GM19395 (cell line): ENCODE results near the gene ANKRD13C.
A peak's percentile ranks its signal among the peaks of the same experiment; 100 is the strongest.
"Not testable (repeated sequence)": the region's sequence is repeated elsewhere in the genome, so short reads cannot be mapped to it uniquely, and the experiment has no call there.

Experiments used
- ATAC-seq: cut with Tn5 transposase; IDR thresholded peaks from one replicate; pipeline ENCODE4 v1.9.1; 2021; ENCODE audit warnings: mild to moderate bottlenecking, moderate library complexity; ENCODE audit not compliant: unreplicated experiment

Gene ANKRD13C

GRCh38 chr1:70360321-70360720 is 5.8 kb upstream of the ANKRD13C start:
- no peak for ATAC-seq

DNA sequence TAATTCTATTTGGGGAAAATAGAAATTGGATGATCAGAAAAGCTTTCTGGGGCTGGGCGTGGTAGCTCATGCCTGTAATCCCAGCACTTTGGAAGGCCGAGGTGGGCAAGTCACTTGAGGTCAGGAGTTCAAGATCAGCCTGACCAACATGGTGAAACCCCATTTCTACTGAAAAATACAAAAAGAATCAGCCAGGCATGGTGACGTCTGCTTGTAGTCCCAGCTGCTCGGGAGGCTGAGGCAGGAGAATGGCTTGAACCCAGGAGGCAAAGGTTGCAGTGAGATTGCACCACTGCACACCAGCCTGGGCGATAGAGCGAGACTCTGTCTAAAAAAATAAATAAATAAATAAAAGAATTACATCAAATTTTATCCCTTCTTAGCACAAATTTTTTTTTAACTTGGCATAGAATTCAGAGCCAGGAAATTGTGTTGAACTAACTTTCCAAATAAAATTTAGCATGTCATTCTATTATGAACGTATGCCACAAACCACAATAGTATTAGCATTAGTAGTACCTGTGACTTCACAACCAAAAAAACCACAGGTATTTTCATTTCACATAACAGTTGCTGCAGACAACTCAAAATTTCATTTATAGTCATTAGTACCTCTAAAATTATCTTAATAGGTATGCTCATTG is 4.5 kb upstream of the ANKRD13C start:
- peak; percentile 47 for ATAC-seq

DNA sequence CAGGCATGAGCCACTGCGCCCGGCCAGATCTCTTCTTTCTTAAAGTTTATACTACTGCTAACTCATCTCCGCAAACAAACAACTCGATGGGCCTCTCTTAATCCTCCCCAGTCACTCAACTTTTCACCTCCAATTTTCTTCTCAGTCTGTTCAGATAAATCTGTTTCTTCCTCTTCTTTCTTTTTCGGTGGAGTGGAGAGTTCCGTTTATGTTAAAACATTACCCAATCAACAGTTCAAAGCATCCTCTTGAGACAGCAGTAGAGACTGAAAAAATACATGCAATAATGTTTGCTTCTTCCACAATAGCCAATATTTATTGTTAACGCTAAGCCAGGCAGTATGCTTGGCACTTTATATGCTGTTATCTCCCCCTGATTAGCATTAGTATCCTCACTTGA is 1.4 kb upstream of the ANKRD13C start:
- no peak for ATAC-seq

DNA sequence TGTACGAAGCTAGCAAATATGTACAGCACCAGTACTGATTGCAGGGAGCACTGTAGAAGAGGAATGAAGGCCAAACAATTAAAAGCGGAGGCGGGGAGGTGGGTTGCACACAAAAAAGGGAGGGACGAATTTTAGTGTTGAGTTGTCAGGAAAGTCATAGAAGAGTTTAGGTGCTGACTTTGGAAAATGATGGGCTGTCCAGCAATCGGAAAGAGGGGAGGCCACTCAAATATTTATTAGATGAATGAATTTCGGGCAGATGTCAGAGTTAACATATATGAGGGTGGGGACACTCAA is 537 bp upstream of the ANKRD13C start:
- ATAC-seq, result no peak

- ATAC-seq, result peak; percentile 33
Observed at GRCh38 chr1:70353601-70354331, 756 bp downstream of the ANKRD13C start.

DNA sequence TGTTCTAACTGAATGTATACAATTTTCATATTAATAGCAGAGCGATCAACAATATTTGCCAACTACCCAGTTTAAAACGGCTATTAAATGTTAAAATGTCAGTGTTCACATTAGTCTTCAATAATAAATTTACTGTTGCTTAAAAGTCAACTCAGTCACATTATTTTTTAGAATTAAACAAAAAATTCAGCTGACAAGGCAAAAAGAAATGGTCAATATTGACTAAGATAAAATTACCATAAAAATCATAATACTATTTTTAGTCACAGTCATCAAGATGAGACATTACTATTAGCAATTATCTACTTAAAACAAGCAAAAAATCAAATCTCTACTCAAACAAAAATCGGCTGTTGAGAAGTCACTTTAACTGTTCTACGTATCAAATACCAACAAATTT is 1.5 kb downstream of the ANKRD13C start:
- no peak for ATAC-seq

DNA sequence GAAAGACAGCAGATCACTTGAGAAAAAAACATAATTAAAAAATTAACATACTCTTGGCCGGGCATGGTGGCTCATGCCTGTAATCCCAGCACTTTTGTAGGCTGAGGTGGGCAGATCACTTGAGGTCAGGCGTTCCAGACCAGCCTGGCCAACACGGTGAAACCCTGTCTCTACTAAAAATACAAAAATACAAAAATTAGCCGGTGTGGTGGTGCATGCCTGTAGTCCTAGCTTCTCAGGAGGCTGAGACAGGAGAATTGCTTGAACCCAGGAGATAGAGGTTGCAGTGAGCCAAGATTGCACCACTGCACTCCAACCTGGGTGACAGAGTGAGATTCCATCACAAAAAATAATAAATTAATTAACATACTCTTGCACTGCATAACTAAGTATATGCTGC is 4.7 kb downstream of the ANKRD13C start:
- not testable (repeated sequence) for ATAC-seq

DNA sequence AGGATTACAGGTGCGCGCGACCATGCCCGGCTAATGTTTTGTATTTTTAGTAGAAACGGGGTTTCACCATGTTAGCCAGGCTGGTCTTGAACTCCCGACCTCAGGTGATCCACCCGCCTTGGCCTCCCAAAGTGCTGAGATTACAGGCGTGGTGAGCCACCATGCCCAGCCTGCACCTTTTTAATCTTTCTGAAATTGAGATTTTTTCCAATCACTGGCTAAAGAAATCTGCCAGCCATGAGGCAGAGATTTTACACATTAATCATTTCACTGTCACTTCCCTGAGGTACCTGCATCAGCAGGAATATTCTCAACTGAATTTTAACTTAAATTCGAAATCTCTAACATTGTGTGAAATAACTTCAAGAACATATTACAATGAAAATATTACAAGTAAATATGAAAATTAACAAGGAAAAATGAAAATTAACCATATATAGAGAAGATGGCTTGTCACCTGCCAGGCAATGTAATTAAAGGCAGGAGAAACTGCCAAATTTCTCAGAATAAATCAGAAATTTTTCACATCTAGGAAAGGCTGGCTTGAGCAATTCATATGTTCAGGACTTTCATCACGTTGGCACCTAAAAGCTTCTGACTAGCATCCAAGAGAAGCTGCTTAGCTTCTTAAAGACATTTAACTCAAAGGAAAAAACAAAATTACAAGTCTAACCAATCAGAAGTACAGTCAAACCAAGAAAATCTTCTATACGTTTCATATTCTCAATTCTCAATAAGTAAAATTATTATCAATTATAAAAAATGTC is 5.9 kb downstream of the ANKRD13C start:
- no peak for ATAC-seq

- ATAC-seq, result not testable (repeated sequence)
Observed at GRCh38 chr1:70339644-70340043, 14.9 kb downstream of the ANKRD13C start.

GRCh38 chr1:70336050-70336449 is 18.5 kb downstream of the ANKRD13C start:
- no peak for ATAC-seq

DNA sequence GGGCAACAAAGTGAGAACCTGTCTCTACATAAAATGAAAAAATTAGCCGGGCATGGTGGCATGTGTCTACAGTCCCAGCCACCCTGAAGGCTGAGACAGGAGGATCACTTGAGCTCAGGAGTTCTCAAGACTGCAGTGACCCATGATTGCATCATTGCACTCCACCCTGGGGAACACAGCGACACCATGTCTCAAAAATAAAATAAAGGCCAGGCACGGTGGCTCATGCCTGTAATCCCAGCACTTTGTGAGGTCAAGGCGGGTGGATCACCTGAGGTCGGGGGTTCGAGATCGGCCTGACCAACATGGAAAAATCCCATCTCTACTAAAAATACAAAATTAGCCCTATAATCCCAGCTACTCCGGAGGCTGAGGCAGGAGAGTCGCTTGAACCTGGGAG is 20.1 kb downstream of the ANKRD13C start:
- no peak for ATAC-seq

DNA sequence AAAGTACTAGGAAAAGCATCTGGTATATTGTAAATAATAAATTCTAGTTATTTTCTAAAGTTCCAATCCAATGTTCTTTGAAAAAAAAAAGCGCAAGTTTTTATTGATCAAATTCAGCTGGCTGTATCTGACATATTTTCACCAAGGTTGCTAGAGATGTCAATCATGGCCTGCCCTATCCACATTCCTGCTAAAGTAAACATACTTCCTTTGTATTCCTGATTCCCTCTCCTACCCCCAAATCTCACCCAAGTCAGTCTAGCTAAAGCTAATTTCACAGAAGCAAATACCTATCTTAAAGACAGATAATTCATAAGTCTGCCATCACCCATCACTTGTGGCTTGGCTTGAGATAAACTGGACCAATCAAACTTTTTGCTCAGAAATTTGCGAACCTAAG is 21.3 kb downstream of the ANKRD13C start:
- ATAC-seq, result no peak

GRCh38 chr1:70331962-70332361 is 22.6 kb downstream of the ANKRD13C start:
- ATAC-seq, result no peak

DNA sequence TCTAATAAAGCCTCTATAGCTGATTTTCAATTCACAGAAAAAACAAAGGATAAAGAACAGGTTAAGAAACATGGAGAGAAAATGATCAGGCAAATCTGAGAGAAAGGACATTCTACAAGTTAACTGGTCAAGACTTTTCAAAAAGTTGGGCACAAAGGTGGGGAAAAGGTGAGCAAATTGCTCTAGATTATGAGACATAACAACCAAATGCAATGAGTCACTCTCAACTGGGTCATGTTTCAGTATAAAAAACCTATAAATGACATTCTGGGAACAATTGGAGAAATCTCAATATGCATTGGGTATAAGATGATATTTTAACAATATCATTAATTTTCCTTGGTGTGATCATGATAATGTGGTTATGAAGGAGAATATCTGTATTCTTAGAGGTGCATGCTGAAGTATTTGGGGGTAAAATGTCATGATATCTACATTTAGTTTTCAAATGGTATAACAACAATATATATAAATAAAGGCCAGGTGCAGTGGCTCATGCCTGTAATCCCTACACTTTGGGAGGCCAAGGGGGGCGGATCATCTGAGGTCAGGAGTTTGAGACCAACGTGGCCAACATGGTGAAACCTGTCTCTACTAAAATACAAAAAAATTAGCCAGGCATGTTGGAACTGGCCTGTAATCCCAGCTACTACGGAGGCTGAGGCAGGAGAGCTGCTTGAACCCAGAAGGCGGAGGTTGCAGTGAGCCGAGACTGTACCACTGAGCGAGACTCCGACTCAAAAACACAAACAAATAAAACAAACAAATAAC is 27.0 kb downstream of the ANKRD13C start:
- no peak for ATAC-seq

GRCh38 chr1:70324683-70325082 is 29.8 kb downstream of the ANKRD13C start:
- ATAC-seq, result no peak

GRCh38 chr1:70319750-70320149 is 34.8 kb downstream of the ANKRD13C start:
- no peak for ATAC-seq

DNA sequence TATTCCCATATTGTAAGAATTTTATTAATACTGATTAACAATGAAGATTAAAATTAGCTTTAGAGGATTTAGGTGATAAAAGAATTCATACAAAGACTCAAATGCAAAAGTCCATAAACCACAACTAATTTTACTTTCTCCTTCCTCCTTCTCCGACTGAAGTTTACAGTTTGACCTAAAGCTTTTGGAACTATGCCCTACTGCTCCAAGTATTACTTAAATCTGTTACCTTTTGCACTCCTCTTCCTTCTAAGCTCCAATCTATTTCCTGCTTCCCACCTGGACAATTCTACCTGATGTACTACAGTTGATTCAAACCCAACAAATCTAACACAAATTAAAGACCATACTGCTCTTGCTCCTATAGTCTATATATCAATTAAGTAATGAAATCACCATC is 36.3 kb downstream of the ANKRD13C start:
- ATAC-seq, result no peak

DNA sequence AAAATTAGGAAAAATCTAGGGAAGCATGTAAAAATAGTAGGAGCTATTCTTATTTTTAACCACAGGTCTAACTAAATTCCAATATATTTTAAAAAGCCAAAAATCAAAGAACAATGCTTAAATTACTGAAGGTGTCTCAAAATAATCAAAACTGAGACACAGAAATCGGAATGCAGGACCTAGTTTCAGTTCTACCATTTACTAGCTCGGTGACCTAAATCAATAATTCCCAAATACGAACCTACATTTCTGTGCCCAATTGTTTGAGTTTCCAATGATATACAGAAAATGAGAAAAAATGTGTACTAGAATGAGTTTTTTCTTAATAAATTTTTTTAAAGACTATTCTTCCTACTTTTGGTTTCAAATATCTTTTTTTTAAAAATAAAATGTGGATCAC is 37.4 kb downstream of the ANKRD13C start:
- no peak for ATAC-seq

DNA sequence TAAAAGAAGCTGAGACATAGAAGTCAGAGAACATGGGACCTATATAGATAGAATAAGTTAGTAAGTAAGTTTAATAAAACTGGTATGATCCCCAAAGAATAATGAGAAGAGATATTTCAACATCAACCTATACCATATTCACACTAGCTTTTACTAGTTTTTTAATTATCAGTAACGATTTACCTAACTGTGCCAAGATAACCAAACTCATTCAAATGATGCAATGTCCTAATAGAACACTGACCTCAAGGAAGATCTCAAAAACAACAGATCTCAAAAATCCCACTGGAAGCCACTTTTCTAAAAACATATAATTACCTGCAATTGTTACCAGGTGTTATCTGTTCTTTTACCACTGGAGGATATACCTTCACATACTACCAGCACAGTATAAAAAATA is 38.7 kb downstream of the ANKRD13C start:
- ATAC-seq, result no peak

DNA sequence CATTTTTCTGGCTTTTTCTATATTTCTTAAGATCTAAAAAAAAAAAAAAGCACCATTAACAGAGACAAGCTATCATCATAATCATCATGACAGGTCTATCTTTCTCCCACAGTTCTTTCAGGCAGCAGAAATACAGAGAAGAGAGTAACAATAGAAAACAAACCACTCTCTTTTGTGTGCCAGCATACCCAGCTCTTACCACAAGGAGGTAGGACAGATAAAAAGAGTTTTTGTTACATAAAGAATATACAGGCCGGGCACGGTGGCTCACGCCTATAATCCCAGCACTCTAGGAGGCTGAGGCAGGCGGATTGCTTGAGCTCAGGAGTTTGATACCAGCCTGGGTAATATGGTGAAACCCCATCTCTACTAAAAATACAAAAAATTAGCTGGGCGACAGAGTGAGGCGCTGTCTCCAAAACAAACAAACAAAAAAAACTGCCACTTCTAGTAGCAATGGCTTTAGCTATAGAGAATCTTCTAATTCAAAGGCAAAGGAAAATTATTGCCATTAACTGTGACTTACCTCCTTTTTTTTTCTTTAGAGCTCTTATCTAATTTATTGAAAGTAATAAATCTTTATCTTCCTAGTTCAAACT is 39.7 kb downstream of the ANKRD13C start:
- no peak for ATAC-seq

DNA sequence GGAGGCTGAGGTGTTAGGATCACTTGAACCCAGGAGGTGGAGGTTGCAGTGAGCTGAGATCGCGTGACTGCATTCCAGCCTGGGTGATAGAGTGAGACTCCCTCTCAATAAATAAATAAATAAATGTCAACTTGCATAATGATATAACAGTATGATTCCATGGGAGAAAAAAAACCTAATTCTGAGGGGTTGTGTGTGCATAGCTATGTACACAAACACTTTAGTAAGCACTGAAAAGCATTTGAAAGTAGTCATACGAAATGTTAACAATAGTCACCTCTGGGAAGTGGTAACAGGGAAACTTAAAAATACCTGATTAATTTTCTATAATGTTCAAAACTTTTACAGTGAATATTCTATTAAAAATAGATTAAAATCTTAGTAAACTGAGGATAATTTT is 43.2 kb downstream of the ANKRD13C start:
- no peak for ATAC-seq
